NCI-H1105 treated with DMSO at 0.1 percent for 48 hours (cell line): ENCODE data around the gene PIM3.

Experiments
- DNase-seq: peaks from one replicate; lab custom pipeline; 2025; lab: John Stamatoyannopoulos, UW

PIM3 gene

DNA sequence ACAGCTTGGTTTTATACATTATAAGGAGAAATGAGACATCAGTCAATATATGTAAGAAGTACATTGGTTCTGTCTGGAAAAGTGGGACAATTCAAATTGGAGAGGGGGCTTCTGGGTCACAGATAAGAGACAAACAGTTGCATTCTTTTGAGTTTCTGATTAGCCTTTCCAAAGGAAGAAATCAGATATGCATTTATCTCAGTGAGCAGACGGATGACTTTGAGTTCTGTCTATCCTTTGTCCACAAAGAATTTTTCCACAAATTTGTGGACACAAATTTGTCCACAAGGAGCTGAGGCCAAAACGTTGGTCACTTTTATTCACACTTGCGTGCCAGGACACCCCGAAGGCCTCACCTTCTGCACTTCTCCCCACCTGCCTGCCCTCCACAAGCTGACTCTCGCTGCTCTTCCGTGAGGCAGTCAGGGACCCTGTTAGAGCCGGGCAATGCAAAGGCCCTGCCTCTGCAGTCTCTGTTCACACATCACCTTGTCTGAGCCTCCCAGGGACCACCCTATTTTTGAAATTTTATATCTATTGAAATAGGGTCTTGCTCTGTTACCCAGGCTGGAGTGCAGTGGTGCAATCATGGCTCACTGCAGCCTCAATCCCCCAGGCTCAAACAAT is 31.4 kb downstream of the PIM3 start:
- DNase-seq: no peak

DNA sequence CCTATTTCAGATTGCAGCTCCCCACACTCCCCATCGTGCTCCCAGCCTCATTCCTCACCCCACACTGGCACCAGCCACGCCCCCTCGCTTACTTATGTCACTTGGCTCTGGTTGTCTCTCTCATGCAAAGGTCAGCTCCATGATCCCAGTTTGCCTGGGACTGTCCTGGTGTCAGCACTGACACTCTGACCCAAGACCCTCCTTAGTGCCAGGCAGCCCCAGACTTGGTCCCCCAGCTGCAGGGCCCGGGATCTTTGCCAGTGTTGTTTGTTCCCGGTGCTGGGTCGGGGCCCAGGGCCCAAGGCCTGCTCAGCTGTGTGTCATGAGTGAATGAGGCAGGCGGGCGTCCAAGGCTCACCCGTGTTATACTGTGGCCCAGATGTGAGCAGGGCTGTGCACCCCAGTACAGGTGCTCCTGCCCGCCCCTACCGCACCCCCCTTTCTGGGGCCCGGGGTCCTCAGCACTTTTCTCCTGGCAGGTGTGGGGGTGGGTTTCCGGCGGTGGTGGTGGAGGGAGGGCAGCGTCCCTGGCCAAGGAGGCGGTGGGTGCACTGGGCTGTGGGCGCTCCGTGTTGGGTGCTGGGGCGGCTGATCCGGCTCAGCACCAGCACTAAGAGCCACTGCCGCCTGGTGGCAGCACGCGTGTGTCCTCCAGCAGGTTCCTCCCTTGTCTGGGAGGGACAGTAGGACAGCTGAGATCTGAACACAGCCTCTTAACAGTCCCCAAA is 32.5 kb downstream of the PIM3 start:
- DNase-seq: no peak

DNA sequence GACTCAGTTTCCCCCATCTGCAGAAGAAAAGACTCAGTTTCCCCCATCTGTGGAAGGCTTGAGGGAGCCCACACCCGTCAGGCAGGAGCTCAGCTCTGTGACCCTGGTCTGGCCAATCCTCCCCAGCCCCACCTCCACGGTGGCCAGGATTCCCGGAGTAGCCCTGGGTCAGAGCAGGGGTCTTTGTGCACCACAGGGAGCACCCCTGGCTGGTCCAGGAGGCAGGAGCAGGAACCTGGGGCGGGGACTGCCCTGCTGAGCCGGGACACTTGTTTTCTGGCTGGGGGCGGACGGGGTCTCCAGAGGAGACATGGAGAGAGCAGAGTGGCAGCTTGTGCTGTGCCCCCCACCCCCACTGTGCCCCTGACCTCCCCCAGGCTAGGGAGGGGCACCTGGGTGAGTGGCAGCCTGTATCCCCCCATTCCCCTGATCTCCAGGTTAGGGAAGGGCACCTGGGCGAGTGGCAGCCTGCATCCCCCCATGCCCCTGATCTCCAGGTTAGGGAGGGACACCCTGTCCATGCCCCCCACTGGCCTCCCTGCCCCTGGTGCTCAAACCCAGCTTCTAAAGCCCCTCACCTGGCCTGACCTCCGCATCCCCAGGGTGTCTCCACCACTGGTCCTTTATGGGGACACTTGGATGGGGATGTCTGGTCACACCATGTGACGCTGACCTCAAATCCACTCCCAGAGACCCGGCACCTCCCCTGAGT is 33.2 kb downstream of the PIM3 start:
- DNase-seq: no peak

DNA sequence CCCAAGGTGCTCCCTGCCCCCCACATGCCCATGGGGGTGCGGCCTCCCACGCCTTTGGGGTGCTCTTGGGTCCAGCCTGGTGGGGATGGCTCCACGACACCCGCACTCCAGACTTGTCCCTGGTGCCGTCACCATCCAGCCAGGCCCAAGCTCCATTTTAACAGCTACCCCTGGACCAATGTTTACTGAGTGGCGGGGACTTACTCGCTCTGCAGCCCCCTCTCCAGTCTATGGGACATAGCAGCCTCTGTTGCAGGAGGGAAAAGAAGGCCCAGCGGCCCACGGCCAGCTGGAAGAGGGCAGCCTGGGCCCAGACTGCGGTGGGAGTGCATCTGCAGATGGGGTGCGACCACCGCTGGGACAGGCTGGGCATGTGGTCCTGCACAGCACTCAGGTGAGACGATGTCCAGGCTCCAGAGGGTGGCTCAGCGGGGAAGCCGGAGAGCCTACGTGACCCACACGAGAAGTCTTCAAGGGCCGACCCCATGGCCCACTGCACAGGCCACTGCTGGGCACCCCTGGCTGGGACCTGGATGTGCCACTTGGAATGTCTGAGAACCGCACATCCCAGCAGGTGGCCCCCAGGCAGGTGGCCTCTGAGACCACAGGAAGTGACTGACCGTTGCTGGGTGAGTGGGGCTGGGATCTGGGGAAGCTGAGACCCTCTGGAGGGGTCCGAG is 33.9 kb downstream of the PIM3 start:
- no peak for DNase-seq

DNA sequence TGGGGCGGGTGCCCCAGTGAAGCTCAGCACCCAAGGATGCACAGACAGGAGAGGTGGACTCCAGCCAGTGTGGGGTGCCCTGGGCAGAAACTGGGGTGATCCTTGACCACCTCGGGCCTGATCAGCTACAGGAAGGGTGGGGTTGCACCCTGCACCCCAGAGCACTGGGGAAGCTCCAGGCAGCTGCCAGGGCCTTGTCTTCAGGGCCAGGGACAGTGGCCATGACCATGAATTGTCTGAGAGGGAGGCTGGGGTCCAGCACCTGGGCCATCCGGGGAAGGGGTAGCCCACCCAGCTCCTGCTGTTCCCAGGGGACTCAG is 34.4 kb downstream of the PIM3 start:
- DNase-seq: no peak

DNA sequence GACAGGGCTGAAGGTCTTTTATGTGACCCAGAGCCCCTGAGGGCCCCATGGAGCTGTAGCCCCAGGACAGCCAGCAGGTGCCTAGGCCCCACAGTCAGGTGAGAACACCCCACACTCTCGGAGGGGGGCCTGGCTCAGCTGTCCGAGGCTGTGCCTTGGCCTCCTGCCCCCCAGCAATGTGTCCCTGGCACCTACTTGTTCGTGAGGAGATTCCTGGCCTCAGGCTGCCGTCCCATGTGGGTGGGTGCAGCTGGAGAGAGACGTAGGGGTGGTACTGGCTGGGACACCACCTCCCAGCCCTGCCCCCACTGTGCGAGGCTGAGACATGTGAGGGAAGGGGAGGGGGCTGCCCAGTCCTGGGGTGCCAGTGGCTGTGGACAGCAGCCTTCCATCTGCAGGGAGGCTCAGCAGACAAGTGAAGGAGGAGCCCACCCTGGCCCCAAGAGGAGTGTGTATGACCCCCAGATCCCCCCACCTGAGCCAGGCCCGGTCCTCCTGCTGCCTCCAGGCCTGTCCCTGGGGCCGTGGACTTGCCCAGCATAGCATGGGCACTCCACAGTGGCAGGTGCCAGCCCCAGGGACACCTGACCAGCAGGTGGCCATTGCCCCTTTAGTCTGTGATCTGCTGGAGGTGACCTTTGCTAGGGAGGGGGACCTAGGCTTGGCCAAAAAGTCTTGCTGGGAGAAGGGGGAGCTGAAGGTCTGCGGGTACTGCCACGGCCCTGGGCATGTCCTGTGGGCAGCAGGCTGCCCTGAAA is 35.0 kb downstream of the PIM3 start:
- no peak for DNase-seq

DNA sequence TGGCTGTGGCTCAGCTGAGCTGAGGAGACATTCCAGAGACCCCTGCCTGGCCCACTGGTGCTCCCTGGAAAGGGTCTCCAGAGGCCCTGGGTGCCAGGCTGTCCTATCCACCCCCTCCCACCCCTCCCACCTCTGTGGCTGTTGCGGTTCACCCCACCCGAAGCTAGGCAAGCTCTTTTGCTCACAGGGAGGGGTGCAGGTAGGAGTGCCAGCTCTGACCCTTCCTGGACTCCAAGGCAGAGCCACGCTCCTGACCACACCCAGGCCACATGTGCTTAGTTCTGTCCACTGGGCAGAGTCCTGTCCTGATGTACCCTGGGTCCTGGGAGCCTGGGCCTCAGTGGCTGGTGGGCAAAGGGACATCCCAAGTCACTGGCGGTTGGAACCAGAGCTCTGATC is 35.5 kb downstream of the PIM3 start:
- no peak for DNase-seq

DNA sequence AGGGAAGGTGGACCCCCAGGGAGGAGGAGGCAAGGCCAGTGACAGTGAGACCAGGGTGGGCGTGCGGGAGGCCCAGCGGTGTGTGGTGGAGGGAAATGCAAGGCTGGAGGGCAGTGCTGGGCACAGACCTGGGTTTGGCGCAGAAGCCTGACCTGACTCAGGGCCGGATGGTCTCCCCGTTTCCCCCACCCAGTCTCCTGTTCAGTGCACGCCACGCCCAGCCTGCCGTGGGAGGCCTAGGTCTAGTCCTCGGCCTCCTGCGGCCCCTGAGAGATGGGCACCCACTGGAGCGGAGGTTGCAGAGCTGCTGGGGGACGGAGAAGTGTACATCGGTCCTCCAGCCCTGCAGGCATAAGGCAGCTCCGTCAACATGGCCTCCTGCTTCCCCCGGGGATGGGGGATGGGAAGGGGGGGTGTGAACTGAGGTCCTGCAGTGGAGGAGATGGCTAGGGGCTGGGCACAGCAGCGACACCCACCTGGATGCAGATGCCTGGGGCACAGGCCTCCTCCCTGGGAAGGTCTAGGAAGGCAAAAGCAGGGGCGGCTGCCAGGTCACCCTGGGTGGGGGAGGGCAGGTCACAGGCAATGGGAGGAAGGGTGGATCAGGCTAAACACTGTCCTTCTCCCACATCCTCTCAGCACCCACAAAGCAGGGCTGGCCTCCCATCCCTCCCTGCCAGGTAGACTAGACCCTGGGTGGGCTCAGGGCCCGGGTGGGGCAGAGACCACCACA is 36.1 kb downstream of the PIM3 start:
- DNase-seq: no peak

DNA sequence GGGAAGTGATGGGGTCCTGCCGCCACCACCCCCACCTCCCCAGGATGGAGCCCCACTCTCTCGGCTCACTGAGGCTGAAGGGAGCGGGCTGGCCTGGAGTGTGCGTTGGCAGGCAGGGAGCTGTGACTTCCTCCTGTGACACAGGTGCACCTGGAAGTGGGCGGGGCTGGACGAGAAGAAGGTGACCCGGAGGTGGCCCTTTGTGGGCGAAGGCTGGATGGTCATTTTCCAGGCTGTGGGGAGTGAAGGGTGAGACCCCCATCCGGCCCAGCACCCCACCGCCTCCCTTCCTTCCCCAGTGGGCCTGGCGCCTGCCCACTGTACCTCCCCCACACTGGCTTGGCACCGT is 36.7 kb downstream of the PIM3 start:
- no peak for DNase-seq

DNA sequence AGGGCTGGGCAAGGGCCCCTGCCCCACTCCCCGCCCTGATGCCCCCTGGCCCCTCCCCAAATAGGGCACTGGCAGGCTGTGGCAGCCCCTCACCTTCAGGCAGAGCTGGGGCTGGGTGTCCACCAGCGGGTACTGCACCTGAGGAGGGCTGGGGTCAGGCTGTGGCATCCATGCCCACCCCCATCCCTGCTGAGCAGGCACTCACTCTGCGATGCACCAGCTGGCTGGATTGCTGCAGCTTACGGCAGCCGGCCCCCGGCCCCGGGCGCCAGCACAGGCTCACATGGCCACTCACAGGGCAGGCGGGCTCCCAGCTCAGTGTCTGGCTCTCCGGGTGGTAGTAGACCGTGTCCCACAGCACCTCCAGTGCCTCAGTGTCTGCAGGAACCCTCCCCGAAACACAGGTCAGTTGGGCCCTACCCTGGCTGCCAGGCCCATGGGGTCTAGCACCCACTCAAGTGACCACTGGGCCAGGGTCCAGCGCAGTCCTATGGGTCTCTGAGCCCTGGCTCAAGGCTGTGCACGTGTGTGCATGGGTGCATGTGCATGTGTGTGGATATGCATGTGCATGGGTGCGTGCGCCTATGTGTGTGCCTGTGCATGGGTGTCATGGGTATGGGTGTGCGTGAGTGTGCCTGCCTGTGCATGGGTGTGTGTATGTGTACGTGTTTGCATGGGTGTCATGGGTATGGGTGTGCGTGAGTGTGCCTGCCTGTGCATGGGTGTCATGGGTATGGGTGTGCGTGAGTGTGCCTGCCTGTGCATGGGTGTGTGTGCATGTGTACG is 37.6 kb downstream of the PIM3 start:
- no peak for DNase-seq

DNA sequence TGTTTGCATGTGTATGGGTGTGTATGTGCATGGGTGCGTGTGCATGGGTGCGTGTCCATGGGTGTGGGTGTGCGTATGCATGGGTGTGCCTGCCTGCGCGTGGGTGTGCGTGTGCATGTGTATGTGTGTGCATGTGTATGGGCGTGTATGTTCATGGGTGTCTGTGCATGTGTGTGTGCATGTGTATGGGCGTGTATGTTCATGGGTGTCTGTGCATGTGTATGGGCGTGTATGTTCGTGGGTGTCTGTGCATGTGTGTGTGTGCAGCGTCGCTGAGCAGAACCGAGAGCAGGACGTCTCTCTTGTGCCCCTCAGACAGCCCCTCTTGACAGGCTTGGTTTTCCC is 38.1 kb downstream of the PIM3 start:
- DNase-seq: no peak

DNA sequence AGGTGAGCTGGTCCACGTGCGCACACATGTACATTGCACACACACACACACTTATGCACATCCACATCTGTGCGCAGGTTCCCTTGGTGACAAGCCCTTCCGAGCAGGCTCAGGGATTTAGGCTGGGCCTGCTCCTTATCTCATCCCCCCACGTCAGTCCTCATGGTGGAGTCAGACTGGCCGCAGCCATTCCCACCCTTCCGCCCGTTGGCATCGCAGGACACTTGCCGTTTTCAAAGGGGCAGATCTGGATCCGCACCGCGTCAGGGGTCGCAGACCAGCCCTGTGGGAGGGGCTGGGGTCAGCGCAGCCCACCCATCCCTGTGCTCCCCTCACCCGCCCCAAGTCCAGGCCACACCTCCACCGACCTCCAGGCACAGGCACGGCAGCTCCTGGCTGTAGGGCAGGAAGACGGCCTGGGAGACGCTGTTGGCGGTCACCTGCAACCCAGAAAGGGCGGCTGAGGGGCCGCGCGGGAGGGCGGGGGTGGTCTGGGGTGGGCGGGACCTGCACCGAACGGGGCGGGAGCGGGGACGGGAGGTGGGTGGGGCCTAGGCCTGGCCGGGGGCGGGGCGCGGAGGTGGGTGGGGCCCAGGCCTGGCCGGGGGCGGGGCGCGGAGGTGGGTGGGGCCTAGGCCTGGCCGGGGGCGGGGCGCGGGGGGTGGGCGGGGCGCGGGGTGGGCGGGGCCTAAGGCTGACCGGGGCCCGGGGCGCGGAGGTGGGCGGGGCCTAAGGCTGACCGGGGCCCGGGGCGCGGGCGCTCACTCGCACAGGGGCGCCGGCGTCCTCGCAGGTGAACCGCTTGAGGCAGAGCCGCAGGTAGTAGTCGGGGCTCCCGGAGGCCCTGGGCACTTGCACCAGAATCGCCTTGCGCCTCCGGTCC is 38.7 kb downstream of the PIM3 start:
- DNase-seq: no peak

DNA sequence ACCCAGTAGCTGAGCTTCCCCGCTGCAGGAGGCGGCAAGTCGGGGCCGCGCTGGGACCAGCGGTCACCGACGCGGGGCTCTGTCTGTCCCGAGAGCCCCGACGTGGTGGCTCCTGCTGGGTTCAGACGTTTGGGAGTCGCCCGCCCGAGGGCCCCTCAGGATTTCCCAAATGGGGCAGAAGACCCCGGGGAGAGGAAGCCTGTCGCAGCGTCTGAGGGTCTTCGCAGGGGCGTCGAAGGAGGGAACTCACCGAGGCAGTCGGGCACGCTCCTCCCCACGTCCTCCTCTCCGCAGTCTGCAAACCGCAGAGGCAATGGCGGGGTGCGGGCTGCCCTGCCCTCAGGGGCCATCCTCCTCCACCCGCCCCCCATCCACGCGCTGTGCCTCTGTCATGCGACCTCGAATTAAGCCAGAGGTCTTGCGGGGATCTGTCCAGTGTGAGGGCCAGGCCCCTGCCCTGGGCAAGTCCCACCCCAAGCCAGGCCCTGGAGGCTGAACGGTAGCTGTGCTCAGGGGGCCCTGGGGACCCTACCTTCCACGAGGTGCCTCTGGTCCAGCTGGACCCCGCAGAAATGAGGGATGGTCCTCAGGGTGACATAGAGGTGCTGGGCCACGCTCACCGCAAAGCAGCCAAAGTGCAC is 39.5 kb downstream of the PIM3 start:
- DNase-seq: no peak

DNA sequence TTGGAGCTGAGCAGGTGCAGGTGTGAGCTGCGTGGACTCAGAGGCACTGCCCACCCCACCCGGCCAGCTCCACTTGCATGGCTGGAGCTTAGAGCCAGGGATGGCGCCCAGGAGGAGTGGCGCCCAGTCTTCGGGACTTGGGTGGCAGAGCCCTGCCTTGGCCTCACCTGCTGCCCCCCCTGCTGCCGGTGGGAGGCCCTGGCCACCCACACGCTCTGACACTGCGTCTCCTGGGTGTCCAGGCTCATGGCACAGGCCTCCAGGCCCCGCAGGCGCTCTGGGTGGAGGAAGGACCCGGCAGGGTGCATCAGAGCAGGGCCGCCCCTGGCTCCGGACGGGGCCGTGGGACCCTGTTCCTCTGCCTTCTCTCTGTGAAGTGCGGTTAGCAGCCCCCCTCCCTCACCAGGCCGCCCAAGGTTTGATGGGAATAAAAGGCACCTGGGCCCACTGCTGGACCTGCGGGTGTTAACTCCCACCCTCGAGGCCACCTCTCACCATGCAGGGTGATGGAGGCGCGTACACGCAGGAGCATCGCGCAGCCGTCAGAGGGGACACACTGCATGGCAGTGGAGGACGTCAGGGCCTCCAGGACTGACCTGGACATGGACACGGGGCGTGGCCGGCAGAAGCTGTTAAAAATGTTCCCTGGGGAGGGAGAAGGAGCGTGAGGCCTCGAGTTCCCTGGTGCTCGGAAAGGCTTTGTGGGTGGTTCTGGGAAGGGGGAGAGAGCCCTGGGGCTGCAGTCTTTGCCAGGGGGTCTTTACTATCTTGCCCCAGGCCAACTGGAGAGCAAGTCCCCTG is 40.2 kb downstream of the PIM3 start:
- no peak for DNase-seq

DNA sequence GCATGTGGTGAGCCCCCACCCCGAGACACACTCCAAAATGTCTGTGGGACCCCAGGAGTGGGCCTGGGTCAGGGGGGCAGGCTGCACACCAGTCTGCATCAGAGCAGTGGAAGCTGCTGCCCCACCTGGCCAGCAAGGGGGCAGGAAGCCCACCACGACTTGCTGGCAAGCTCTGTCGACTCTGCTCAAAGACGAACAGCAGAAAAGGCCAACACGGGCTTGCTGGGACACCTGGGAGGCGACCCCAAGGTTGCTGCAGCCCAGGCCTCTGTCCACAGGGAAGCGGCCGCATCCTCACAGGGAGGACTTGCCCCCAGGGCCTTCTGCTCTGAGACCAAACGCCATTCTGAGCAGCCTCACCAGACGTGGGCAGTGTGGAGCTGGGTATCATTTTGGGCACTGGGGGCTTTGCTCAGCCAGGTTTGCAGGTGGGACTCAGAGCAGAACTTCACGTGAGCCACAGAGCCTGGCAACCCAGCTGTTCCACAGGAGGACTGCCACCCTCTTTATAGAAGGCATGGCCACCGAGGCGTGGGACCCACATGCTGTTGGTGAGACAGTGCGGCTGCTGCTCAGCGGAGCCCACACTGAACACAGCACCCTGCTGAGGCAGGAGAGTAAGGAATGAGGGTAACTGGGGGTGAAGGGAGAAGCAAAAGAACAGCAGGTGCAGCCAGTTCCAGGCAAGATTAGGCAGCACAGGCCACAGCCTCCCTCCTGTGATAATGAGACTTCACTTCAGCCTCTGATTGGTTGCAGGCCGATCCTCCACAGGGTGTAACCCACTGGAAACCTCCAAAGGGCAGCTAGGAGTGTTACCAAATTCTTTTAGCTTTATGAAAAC is 41.0 kb downstream of the PIM3 start:
- DNase-seq: no peak

DNA sequence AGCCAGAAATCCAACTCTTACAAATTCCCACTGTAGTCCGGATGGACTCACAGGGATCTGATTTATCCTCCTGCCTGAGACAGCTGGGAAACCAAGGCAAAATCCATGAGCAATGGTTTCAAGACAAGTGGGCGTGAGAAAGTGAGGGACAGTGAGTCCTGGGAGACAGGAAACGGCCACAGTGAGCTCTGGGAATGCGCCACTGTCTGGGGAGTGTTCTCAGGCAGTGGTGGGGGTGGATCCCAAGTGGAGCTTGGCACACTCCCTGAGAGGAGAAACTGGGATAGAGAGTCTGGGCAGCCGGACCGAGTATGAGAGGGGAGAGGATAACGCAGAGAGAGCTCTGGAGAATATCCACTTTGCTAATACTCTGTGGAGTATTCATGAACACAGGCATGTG is 42.2 kb downstream of the PIM3 start:
- DNase-seq: no peak

DNA sequence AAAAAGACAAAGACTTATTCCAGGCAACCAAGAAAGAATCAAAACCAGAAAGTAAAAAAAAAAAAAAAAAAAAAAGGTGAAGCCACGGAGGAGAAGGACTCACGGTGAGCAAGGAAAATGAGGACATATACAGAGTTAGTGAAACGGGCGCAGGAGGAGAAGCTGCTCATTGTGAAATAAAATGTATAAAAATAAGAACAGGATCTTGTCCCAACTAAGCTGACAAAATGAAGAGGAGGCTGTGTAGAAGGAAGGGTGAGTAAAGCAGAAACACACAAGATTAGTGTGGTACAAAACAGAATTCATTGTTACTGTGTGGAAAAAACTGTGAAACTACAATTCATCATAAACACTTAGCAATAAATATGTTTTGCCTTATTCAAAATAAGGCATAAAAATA is 44.3 kb downstream of the PIM3 start:
- no peak for DNase-seq

DNA sequence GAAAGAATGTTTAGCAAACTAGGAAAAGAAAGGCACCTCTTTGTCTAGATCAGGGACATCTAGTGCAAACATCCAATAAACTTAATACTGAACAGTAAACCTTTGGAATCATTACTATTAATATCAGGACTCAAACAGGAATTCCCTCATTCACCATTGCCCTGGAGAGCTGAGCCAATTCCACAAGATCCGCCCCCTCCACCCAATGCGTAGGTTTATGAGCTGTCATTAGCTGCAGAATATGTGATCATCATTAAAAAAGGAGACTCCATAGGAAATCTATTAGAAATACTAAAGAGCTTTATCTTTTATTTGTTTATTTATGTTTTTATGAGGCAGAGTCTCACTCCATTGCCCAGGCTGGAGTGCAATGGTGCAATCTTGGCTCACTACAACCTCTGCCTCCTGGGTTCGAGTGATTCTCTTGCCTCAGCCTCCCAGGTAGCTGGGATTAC is 46.5 kb downstream of the PIM3 start:
- DNase-seq: no peak
